Forelimb muscle (tissue), 1 donor: Measurements from ENCODE around the gene CXCR5. TPM values are rescaled to one million over a fixed set of nuclear protein-coding genes. Genes with fewer than 3 reads are reported as not detected.

Experiments used
- DNase-seq: peaks from one replicate; pipeline ENCODE4 v3.0.0-alpha.2; 2013; ENCODE audit warnings: low read depth
- polyA plus RNA-seq: library from polyadenylated mRNA; unstranded; fragments of 120-200 nt; gene quantifications from one replicate; pipeline ENCODE4 v1.2.1, GENCODE V29; 2013; ENCODE audit not compliant: insufficient read length

Gene CXCR5
- polyA plus RNA-seq, 1 donor, result not detected

DNA sequence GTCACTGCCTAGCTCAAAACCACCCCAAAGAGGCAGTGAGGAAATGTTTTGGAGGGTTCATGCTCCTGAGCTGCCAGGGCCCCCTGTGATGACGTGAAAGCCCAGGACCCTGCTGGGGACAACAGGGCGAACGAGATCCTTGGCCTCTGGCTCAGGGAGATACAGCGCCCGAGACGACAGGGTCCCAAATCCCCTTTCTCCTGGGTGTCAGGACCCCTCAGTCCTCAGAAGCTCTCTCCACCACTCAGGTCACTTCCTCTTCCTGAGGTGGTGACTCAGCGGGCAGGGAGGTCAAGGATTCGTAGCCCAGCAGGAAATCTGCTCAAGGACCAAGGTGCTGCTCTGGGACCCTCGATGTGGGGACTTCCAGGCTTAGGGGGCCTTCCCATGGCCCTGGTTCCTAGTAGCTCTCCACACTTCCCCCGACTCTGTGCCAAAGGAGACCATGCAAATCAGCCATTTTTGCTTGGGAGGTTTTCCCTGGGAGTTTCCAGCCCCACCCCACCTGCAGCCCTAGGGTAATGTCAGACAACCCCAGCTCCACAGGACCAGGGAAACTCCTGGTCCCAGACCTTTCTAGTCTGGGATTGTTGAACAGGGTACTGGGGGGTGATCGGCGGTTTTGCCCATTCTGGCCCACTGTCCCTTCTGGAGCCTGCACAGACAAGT lies 29.2 kb downstream of the CXCR5 start:
- no peak for DNase-seq

DNA sequence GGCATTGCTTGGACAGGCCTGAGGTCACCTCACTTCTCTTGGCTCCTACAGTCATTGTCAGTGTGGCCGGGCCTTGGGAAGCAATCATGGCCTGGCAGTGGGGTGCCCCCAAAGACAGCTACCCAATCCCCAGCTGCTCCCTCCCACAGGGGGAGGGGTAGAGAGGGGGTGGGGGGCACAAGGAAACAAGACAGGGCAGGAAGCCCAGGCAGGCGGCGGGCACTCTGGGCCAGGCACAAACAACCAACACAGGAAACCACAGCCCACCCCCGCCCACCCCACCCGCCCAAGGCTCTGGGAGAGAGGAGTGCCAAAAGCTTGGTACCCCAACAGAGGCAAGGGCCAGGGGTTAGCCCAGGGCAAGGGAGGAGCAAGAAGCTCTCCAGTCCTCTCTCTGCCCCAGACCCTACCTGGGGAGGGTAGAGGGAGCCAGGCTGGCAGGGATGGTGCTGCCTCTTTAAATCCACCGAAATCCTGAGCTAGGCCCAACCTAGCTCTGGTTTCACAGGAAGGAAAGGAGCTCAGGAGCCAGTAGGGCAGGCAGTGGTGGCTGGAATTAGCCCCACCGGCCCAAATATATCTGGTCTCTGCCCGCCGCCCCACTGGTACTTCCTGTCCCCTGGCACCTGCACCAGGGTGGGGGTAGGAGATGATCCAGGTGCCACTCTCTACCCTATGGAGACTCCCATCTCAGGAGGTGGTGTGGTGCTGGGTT lies 29.9 kb downstream of the CXCR5 start:
- DNase-seq, result no peak

DNA sequence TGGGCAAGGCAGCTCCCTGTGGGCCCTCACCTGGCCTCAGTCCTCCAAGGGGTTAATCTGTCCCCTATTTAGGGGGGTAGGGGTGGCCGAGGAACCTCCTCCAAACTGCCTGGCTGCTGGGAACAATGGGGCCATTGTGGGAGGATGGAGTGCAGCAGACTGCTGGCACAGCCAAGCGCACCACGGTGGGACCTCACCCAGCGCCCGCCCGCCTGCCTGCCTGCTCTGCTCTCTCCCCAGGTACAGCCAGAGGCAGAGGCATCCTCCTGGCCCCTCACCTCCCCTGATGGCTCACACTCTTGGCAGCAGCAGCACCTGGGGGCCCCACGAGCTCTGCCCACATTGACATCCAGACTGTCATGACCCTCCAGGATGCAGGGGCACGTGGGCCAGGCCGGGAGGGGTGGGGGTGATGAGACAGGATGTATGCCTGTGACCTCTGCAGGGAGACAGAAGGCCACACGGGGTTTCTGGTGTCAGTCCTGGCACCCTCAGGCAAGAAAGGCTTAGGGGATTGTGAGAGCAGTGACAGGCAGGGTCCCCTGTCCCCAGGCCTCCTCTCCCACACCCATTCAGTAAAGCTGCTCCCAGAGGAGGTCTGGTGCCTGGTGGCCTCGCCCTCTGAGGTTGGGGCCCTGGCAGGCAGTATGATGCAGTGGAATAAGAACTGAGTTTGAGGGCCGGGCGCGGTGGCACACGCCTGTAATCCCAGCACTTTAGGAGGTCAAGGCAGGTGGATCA lies 30.7 kb downstream of the CXCR5 start:
- DNase-seq, result no peak

DNA sequence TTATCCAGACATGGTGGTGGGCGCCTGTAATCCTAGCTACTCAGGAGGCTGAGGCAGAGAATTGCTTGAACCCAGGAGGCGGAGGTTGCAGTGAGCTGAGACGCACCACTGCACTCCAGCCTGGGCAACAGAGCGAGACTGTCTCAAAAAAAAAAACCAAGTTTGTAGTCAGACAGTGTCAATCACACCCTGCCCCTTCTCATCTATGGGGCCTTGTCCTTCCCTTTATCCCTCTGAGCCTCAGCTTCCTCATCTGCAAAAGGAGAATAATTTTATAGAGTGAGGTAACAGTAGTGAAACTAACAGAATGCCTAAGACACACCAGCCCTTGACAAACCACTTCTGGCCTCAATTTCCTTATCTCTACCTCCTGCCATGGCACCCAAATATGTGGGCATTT lies 31.3 kb downstream of the CXCR5 start:
- no peak for DNase-seq

DNA sequence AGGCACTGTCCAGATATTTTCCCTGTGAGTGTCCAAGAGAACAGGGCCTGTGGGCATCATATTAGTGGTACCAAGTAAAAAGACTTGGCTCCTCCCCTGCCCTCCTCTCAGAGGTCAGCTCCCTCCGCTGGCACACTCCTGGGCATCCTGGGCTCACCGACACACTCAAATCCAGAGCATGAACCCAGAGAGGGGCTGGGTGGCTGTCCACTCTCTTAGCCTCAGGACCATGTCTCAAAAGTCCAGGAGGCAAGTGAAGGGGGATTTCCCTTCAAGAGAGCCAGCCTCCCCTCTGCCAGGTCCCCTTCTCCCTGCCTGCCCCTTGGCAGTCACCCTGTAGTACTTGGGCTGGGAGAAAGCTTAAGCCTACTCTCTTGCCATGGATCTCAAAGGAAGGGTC lies 31.7 kb downstream of the CXCR5 start:
- DNase-seq, result no peak

DNA sequence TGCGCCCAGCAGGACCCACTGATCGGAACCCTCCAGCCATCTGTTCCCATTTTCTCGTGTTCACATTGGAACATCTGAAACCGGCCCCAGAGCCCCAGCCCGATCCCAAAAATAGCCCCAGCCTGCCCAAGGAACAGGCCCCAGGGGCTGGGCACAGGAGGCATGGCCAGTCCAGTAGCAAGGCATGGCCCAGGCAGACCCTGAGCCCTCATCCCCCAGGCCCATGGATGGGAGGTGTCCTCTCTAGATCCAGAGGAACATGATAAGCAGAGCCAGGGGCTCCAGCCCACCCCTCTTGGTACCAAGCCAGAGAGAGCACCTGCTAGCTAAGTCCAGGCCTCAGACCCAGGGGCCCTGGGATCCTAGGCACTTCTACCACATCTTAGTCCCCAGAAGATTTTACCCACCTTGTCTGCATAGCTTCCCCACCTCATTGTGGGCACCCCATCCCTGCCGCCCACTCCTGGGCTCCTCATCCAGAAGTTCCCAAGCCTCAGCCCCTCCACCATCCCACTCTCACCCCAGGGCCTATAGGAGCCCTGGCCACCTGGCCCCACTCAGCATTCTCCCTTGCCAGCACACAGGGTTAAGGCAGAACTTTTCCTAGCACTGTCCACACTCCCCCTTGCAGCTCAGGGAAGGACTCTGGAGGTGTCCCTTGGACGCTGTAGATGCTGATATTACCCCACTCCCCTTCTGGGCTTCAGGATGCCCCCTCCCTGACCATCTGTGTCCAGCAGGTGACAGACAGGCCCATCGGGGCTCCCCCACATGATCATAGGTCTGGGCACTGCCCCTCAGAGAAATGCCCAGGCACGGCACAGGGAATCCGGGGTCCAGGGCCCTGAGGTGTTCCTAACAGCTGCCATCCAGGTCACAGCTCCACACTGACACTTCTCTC lies 32.5 kb downstream of the CXCR5 start:
- no peak for DNase-seq

DNA sequence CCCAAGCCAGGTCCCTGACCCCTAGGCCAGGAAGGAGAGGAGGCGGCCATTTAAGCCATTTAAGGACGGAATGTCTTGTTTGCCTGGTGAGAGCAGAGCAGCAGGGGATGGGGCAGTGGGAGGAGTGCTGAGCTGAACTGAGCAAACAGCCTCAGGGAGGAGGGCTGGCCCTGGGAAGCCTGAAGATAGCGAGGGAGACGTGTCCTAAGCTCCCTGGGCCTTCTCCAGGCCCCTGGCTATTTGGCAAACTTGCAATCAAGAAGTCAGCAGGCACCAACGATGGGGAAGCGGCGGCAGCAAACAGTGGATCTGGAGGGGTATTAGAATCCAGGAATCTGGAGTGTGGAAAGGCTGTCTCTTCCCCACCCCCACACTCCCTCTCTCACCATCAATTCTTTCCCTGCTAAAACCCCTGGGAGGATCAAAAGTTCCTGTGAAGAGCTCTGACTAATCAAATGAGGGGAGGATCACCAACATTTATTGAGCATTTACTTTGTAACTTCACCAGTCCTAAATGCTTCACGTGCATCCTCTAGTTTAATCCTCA lies 33.2 kb downstream of the CXCR5 start:
- DNase-seq, result no peak

DNA sequence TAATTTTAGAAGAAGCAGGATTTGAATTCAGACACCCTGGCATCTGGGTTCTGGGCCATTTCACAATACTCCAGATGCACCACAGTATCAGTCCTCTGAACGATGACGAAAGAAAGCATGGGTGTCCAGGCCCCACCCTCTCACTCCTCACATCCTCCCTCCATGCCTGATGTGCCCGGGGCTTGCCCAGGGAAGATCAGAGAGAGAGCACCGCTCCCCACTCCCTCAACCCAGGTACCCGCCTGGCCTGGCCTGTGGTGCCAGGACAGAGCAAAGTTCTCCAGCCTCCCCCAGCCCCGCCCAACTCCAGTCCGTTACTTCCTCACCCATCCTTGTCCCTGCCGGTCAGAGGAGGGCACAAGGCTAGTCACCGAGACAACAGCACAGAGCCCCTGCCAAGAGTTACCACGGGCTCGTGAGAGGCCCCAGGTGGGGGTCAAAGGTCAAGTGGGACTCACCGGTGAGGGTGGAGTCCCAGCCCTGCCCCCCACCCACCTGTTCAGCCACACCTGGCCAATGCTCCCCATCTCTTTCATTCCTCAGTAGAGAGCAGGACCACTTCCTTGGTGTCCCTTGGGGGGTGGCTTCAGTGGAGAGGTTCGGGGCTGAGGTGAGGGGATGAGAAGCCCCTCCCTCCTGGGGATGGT lies 33.9 kb downstream of the CXCR5 start:
- DNase-seq, result no peak

DNA sequence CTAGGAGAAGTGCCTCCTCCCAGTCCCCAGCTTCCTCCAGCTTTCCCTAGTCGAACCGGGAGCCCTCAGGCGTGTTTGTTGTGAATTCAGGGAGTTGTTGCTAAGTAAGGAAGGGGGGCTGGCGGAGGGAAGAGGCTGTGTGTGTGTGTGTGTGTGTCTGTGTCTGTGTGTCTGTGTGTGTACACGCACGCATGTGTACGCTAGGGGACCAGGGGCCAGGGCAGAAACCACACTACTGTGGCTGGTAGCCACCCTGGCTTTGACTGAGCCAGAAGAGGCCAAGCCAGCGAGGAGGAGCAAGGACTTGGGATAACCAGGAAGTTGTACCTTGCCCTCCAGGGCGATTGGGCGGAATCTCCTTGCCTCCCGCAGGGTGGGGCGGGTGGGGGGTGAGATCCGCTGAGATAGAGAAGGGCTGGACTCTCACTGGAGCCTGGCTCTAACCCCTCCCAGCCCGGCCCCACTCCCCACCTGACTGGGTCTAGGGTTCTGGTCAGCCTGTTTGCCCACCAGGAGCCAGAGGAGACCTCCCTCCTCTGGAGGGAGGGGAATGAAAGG lies 34.5 kb downstream of the CXCR5 start:
- DNase-seq, result no peak

DNA sequence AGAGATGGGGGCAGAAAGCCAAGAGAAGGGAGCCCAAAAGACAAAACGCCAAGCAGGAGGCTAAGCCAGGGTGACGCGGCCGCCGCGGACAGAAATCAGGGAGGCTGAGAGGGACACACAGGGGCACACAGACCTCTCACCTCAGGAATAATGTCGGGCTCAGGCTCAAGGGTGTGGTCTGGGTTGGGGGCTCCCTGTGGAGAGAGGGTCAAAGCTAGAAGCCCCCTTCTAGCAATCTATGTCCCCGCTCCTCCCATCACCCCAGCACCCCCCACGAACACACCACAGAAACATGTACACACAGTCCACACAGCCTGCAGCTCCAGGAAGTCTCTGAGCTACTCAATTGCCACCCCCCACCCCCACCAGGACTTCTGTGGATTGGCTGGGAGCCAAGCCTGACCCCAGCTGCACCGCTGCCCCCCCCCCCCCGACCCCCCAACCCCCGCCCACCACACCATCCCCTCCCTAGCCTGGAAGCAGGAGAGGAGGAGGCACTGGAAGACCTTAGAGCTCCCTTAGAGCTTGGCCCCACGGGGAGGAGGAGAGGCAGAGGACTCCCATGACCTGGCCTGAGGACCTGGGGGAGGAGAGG lies 35.1 kb downstream of the CXCR5 start:
- no peak for DNase-seq

DNA sequence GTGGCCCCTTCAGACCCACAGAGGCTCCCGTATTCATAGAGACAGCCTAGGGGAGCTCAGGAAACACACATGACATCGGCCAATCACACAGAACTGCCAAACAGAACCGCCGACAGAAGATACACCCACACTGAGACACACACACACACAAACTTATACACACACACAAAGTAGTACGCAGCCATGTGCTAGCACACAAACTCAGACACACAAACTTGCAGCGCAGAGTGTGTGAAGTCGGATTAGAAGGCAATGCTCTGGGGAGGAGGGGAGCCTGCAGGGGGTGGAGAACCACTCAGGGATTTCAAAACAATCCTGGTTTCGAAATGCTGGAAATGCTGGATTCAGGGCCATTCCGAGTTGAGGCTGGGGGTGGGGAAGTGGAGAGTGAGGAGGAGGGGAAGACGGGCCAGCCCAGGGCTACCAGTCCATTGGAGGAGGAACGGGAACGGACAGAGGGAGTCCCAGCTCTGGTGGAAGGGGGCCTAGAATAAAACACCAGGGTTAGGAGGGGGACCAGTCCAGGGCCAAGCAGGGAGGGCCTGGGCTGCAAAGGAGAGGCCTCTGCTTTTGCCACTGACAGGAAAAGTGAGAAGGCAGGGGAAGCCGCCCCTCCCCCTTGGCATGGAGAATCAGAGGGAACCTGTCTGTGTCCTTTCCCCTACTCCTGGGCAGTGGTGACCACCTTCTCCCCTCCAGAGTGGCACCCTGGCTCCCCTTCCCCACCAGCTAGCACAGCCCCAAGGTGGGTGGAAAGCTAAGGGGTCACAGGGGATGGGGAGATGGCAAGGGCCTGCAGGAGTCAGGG lies 37.6 kb downstream of the CXCR5 start:
- no peak for DNase-seq

DNA sequence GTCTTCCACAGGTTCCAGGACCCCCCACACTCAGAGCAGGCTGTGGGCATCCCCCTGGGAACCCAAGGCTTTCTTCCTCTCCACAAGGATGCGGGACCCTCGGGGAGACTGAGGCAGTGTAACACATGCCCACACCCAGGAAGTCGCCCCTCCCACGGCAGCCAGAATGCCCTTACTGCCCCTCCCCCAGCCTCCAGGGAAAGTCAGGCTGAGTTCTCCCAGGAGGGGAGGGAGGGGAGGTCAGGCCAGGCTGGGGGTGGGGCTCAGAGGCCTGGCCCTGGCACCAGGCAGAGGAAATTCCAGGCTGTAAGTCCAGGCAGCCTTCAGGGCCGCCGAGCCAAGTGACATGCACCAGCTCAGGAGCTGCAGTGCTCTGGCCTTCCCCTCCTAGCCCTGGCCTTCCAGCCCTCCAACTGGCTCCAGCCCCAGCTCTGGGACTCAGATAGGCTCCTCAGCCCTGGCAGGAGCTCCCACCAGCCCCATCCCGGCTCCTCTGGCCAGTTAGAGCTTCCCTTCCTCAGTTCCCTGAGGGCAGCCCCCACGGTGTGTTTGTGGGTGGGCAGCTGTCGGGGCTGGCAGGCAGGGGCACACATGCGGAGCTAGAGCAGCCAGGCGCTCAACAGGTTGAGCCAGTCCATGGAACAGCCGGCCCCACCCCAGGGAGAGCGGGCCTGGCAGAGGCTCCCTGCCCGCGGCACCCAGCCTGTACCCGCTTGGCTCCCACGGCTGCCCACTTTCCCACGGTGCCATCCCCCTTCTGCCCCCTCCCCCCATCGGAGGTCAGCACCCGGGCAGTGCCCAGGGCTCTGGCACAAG lies 38.4 kb downstream of the CXCR5 start:
- DNase-seq, result no peak

DNA sequence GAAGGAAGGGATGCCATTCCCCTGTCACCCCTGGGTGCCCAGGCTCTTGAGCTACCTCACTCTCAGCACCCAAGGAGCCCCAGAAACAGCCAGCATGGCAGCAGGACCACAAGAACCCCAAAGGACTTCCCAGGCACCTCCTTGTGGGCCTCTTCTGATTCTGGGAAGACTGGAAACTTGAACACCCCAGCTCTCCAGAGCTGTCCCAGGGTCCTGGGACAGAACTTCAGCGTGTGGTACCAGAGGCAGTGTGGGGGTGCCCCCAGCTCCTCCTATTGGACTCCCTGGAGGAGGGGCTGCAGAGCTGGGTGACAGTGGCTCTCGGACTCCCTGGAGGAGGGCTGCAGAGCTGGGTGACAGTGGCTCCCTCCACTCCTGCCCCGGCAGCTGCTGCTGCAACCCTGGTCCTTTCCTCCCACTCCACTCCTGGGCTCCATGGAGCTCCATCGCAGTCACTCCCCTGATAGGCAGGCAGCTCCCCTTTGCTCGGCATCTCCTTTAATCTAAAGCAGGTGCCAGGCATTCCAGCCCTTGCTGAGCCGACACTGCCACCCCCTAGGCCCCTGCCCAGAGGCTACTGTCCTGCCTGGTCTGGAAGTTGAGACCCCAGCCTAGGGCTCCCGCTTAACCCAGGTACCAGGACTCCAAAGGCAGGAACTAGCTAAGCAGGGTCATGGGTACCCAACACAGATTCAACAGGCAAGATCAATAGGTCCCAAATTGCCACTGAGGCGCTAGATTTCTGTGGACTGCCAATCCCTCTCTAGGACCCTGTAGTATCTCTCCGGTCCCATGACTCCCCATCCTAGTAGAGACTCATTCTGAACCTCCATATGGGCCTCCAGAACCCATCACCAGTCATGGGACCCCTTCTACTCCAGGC lies 39.3 kb downstream of the CXCR5 start:
- DNase-seq, result no peak

DNA sequence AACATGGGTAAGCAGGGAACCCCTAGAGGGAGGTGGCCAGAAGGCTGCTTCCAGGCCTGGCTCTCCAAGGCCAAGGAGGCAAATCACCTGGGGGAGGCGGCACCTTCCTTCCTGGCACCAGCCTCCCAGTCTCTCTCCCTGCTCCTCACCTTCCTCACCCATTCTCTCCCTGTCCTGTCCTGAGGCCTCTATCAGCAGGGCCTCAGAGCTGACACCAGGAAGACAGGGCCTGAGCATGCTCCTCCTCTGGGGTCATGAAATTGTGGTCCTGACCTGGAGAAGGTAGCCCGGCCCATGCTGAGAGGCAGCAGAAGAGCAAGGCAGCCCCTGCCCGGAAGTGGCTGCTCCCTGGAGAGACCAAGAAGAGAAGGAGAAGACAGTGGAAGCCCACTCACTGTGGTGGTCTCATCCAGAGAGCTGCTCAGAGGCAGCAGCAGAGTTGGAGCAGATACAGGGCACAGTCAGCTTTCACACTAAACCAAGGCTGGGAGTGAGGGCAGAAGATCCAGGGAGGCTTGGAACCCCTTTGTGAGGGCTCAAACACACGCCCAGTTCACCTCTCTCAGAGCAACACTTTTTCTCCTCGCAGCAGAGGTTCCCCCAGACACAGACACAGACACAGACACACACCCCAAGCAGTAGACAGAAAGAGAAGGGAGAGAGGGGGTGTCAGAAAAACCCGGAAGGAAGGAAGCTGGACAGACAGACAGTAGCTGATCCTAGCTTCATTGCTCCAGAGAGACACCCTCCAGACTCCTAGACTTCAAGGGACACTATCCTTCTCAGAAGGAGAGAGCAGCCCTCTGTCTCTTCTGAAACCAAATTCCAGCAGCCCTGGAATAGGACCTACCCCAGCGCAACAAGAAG lies 40.3 kb downstream of the CXCR5 start:
- no peak for DNase-seq

DNA sequence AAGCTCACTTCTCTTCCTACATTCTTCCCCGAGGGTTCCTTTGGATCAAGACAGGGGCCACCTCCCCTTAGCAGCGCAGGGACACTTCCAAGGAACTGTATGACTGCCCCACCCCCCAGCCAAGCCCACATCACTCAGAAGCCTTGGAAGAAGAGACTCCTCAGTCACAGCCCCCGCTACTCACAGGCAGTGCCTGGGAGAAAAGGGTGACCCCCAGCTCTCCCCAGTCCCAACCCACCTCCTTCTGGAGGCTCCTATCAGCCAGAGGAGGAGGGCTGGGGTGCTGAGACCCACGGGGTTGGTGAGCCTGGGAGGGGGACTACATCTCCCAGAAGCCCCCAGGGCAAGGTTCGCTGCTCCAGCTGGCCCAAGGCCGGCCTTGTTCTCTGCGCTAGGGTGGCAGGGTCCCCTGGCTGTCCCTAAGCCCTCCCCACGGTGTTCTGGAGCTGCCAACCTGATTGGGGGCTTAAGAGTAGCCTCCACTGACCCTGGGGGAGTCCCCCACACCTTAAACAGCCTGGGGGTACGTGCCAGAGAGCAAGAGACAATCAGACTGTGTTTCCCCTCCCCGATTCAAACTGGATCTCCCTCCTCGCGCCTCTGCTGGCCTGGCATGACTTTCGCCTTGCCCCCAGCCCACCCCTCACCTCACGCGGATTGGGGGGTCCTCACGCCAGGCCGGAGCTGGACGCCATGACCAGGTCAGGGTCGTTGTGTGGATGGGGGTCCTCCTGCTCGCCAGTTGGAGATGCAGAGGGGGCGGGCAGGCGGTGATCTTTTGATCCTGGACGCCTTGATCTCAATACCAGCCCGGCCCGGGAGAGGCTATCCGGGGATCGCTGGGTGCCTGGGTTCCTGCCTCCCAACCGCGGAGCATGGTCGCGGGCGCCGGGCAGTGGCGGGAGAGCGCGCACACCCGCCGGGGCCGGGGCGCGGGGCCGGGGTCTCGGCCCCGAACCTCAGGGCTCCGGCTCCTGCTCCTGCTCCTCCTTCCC lies 41.2 kb downstream of the CXCR5 start:
- no peak for DNase-seq
